Measurements from ENCODE around the gene STAT5B. TPM values are rescaled to one million over a fixed set of nuclear protein-coding genes. Genes with fewer than 3 reads are reported as not detected.

Gene STAT5B
- total and polyA plus RNA-seq, 2 experiments from 2014 or later, result 13.8 to 23.5 TPM

- Histone ChIP-seq H3K9ac (no peak overlapping the region), H3K27ac (no peak overlapping the region), H2AFZ (no peak overlapping the region), H3K4me2 (ENCODE audit: unreplicated experiment) (no peak overlapping the region), H3F3A (ENCODE audit: insufficient read depth) (no peaks in the 10 kb centered on the region), H3K9me3 (ENCODE audit: low read depth) (no peaks in the 10 kb centered on the region), H3K36me3 (ENCODE audit: low read depth) (no peaks in the 10 kb centered on the region), H3K79me2 (ENCODE audit: insufficient read depth) (no peaks in the 10 kb centered on the region), H4K20me1 (ENCODE audit: insufficient read depth) (no peaks in the 10 kb centered on the region), H3K9me2 (ENCODE audit: insufficient read depth) (no peaks in the 10 kb centered on the region), H3K27me3 (replicated peaks; ENCODE audit: insufficient read depth) (no peaks in the 10 kb centered on the region), H3K4me3 (no peak overlapping the region), H3K4me1 (ENCODE audit: insufficient read depth) (peaks cover 11% of the 10 kb centered on the region)
- DNase-seq, result no peak
- TF ChIP-seq EZH2 (IDR thresholded peaks at IDR 0.05; ENCODE audit: insufficient read depth, poor library complexity, severe bottlenecking) (no peak), EZH2phosphoT487 (IDR thresholded peaks at IDR 0.05; ENCODE audit: insufficient read depth, low read depth) (no peak)
- 80 to 85% methylated on average over 7 of the region's 7 CpGs for WGBS, 2 experiments (ENCODE audit: low coverage in 1 of 2, low lambda C conversion rate in 2 of 2, missing lambda C conversion rate in 2 of 2)
- in situ Hi-C loops (cut with MboI), result no loop called here
Measured at GRCh38 chr17:42283241-42284023, 7.2 kb upstream of the STAT5B start.

DNA sequence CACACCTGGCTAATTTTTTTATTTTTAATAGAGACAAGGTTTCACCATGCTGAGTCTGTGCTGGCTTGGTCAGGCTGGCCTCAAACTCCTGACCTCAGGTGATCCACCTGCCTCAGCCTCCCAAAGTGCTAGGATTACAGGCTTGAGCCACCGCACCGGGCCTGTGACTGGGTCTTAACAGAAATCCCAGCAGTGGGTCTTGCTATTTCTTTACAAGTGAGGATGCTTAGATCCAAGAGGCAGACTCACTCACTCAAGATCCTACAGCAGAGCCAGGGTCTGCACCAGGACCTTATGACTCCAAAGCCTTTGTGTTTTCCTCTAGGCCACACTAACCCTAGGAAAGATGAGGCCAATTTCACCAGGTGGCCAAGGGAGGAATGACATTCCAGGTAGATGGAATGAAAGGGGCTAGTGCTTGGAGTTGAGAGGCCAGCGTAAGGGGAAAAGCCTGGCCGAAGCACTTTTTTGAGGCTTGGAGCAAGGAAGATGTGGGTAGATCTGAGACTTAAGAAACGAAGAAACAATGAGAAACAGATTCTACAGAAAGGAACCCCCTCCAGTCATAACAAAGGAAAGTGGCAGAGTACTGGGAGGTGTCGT is 6.4 kb upstream of the STAT5B start:
- Histone ChIP-seq H3K27me3 (replicated peaks; ENCODE audit: insufficient read depth) (no peaks in the 10 kb centered on the region), H3K9ac (no peak overlapping the region), H3K36me3 (ENCODE audit: low read depth) (no peaks in the 10 kb centered on the region), H3F3A (ENCODE audit: insufficient read depth) (no peaks in the 10 kb centered on the region), H3K4me1 (ENCODE audit: insufficient read depth) (peaks cover 8% of the 10 kb centered on the region), H3K9me2 (ENCODE audit: insufficient read depth) (no peaks in the 10 kb centered on the region), H3K4me2 (ENCODE audit: unreplicated experiment) (no peak overlapping the region), H3K79me2 (ENCODE audit: insufficient read depth) (no peaks in the 10 kb centered on the region), H4K20me1 (ENCODE audit: insufficient read depth) (no peaks in the 10 kb centered on the region), H3K9me3 (ENCODE audit: low read depth) (no peaks in the 10 kb centered on the region), H3K27ac (no peak overlapping the region), H2AFZ (no peak overlapping the region), H3K4me3 (no peak overlapping the region)
- no peak for DNase-seq
- 82 to 84% methylated on average over 6 of the region's 6 CpGs for WGBS, 2 experiments (ENCODE audit: low coverage in 1 of 2, low lambda C conversion rate in 2 of 2, missing lambda C conversion rate in 2 of 2)
- in situ Hi-C loops (cut with MboI), result no loop called here
- TF ChIP-seq EZH2 (IDR thresholded peaks at IDR 0.05; ENCODE audit: insufficient read depth, poor library complexity, severe bottlenecking), result no peak
- no peak for TF ChIP-seq EZH2phosphoT487 (IDR thresholded peaks at IDR 0.05; ENCODE audit: insufficient read depth, low read depth)

DNA sequence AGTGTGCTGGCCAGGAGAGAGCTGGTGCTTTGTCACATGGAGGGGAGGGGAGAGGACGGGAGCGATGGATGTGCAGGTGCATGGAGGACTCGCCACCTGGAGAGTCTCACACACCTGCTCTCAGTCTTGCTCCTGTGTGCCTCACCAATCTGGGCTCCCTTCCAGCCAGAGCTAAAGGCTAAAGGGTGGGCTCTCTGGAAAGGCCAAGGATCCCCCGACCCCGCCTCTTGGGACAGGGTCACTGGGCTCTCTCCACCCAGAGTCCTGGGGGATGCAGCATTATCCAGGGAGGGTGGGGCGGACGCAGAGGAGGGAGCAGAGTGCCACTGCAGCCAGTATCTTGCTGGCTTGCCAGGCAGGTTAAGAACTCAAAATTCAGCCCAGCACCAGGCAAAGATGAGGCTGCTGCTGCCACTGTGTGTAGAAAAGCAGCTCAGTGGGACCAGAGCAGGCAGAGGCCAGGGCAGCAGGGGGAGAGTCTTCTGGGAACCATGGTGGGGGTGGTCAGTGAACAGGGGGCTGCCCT is 5.4 kb upstream of the STAT5B start:
- 80 to 84% methylated on average over 6 to 7 of the region's 7 CpGs for WGBS, 2 experiments (ENCODE audit: low coverage in 1 of 2, low lambda C conversion rate in 2 of 2, missing lambda C conversion rate in 2 of 2)
- no peak overlapping the region for H2AFZ ChIP-seq
- H3K36me3 ChIP-seq (ENCODE audit: low read depth), result no peaks in the 10 kb centered on the region
- H3F3A ChIP-seq (ENCODE audit: insufficient read depth), result no peaks in the 10 kb centered on the region
- no peak overlapping the region for H3K4me2 ChIP-seq (ENCODE audit: unreplicated experiment)
- DNase-seq, result no peak
- no peaks in the 10 kb centered on the region for H3K9me3 ChIP-seq (ENCODE audit: low read depth)
- H3K79me2 ChIP-seq (ENCODE audit: insufficient read depth), result no peaks in the 10 kb centered on the region
- H3K9ac ChIP-seq, result no peak overlapping the region
- no peaks in the 10 kb centered on the region for H4K20me1 ChIP-seq (ENCODE audit: insufficient read depth)
- no peak overlapping the region for H3K27ac ChIP-seq
- no peaks in the 10 kb centered on the region for H3K4me1 ChIP-seq (ENCODE audit: insufficient read depth)
- in situ Hi-C loops (cut with MboI), result no loop called here
- no peak for TF ChIP-seq EZH2phosphoT487 (IDR thresholded peaks at IDR 0.05; ENCODE audit: insufficient read depth, low read depth)
- no peak overlapping the region for H3K4me3 ChIP-seq
- no peaks in the 10 kb centered on the region for H3K9me2 ChIP-seq (ENCODE audit: insufficient read depth)
- no peaks in the 10 kb centered on the region for H3K27me3 ChIP-seq (replicated peaks; ENCODE audit: insufficient read depth)

DNA sequence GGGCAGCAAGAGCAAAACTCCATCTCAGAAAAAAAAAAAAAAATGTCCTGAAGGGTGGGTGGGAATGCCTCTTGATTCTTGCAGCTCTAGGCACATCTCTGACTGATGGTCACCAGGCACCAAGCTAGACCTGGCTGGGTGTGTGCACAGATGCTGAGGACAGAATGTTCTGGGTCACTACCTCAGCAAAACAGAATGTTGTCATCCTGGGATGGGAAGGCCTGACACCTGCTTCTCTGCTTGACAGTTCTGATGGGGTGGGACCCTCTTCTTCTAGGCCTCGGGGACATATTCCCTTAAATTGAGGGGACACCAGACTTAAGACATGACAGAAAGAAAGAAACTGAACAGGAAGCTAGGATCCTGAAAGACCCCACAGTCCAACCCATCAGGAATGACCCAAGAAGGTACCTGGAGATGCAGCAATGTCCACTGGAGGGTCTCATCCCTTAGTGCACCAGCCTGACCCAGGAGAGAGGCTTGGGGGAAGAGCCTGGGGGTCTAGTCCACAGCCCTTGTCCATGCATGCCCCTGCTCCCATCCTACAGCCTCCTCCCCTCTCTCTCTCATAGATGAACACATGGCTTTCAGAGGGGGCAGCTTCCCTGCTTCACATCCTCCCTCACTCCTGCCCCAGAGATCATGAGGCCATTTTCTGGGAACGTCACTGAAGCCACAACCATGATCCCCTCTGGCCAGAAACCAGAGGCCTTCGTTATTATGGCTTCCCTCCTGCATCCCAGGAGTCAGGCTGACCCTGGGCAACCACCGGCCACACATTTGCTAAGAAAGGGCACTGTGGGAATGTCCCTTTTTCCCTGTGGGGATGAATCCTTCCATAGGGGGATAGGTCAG is 3.8 kb upstream of the STAT5B start:
- DNase-seq, result no peak
- Histone ChIP-seq H3K9me2 (ENCODE audit: insufficient read depth) (no peaks in the 10 kb centered on the region), H4K20me1 (ENCODE audit: insufficient read depth) (no peaks in the 10 kb centered on the region), H3K79me2 (ENCODE audit: insufficient read depth) (peaks cover 9% of the 10 kb centered on the region), H3K9ac (no peak overlapping the region), H3K9me3 (ENCODE audit: low read depth) (no peaks in the 10 kb centered on the region), H3K4me3 (no peak overlapping the region), H3K27me3 (replicated peaks; ENCODE audit: insufficient read depth) (no peaks in the 10 kb centered on the region), H3K36me3 (ENCODE audit: low read depth) (no peaks in the 10 kb centered on the region), H3F3A (ENCODE audit: insufficient read depth) (no peaks in the 10 kb centered on the region), H3K4me1 (ENCODE audit: insufficient read depth) (peaks cover 2% of the 10 kb centered on the region), H3K4me2 (ENCODE audit: unreplicated experiment) (no peak overlapping the region), H2AFZ (no peak overlapping the region), H3K27ac (no peak overlapping the region)
- TF ChIP-seq EZH2 (IDR thresholded peaks at IDR 0.05; ENCODE audit: insufficient read depth, poor library complexity, severe bottlenecking), result no peak
- no peak for TF ChIP-seq EZH2phosphoT487 (IDR thresholded peaks at IDR 0.05; ENCODE audit: insufficient read depth, low read depth)
- 56 to 66% methylated on average over 4 of the region's 4 CpGs for WGBS, 2 experiments (ENCODE audit: low coverage in 1 of 2, low lambda C conversion rate in 2 of 2, missing lambda C conversion rate in 2 of 2)
- in situ Hi-C loops (cut with MboI), result no loop called here
